ENCODE measurements around the gene MILR1.

GRCh38 chr17:64457156-64457555, 8.2 kb downstream of the MILR1 start:
- TF ChIP-seq FOXM1 (IDR thresholded peaks at IDR 0.05; ENCODE audit: borderline replicate concordance) (no peak), ELF4 (IDR thresholded peaks at IDR 0.05) (no peak), BHLHE40 (IDR thresholded peaks at IDR 0.05; ENCODE audit: borderline replicate concordance) (no peak), HDGF (IDR thresholded peaks at IDR 0.05; ENCODE audit: borderline replicate concordance) (no peak), FOXA1 (IDR thresholded peaks at IDR 0.05) (no peak), CTBP1 (IDR thresholded peaks at IDR 0.05; ENCODE audit: borderline replicate concordance) (no peak), SUZ12 (IDR thresholded peaks at IDR 0.05) (no peak), SP1 (IDR thresholded peaks at IDR 0.05) (no peak), PKNOX1 (IDR thresholded peaks at IDR 0.05) (no peak), ZNF384 (IDR thresholded peaks at IDR 0.05) (no peak), L3MBTL2 (conservative IDR thresholded peaks at IDR 0.05) (no peak)

Measured in HEK293T (cell line).